HEK293T (cell line): Measurements from ENCODE around the gene PDE4B.

Experiments used
- ARNT ChIP-seq: fragments of 450-650 bp; IDR thresholded peaks from 2 replicates; pipeline ENCODE4 v1.6.1; 2017; ENCODE audit warnings: mild to moderate bottlenecking
- BHLHE40 ChIP-seq: fragments of 450-650 bp; IDR thresholded peaks from 2 replicates; pipeline ENCODE4 v1.6.1; 2016; ENCODE audit warnings: mild to moderate bottlenecking, moderate library complexity, borderline replicate concordance
- CTBP1 ChIP-seq: fragments of 450-650 bp; IDR thresholded peaks from 2 replicates; pipeline ENCODE4 v1.6.1; 2016; ENCODE audit warnings: borderline replicate concordance
- FOXA1 ChIP-seq: fragments of 450-650 bp; IDR thresholded peaks from 2 replicates; pipeline ENCODE4 v1.6.1; 2016; ENCODE audit warnings: mild to moderate bottlenecking
- FOXK2 ChIP-seq: fragments of 450-650 bp; IDR thresholded peaks from 2 replicates; pipeline ENCODE4 v1.6.1; 2016; ENCODE audit warnings: mild to moderate bottlenecking
- FOXM1 ChIP-seq: fragments of 450-650 bp; IDR thresholded peaks from 2 replicates; pipeline ENCODE4 v1.6.1; 2017; ENCODE audit warnings: mild to moderate bottlenecking, borderline replicate concordance
- NFRKB ChIP-seq: fragments of 450-650 bp; IDR thresholded peaks from 2 replicates; pipeline ENCODE4 v1.6.1; 2016; ENCODE audit warnings: mild to moderate bottlenecking, moderate library complexity
- SP1 ChIP-seq: fragments of 450-650 bp; IDR thresholded peaks from 2 replicates; pipeline ENCODE4 v1.6.1; 2017
- SUZ12 ChIP-seq: fragments of 450-650 bp; IDR thresholded peaks from 2 replicates; pipeline ENCODE4 v1.6.1; 2016; ENCODE audit warnings: mild to moderate bottlenecking
- TARDBP ChIP-seq: fragments of 450-650 bp; IDR thresholded peaks from 2 replicates; pipeline ENCODE4 v1.6.1; 2016

DNA sequence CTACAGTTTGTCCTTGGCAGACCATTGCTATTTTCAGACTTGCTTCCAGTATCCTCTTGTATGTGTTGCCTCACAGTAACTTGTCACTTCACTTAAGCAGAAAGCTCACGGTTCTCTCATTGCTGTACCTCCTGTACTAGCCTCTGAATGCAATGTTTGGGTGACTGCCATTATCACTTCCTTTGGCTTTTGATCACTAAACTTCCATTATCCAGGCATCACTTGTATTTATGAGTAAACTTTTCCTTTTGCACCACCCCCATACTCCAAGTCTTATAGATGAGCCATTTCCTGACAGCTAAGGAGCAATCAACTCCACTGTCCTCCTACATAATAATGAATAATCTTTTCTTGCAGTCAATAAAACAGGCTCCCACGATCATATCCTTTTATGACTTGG is 255.3 kb downstream of the PDE4B start:
- TF ChIP-seq ARNT (no peak), SUZ12 (no peak), BHLHE40 (no peak), CTBP1 (no peak), FOXK2 (no peak), SP1 (no peak), FOXA1 (no peak), FOXM1 (no peak), NFRKB (no peak), TARDBP (no peak)
